Astrocyte (in vitro differentiated cells and primary cell): ENCODE measurements around the gene CACNA1E. TPM values are rescaled to one million over a fixed set of nuclear protein-coding genes. Genes with fewer than 3 reads are reported as not detected.

ENCODE experiments used
- DNase-seq: peaks from one replicate; pipeline ENCODE4 v3.0.0-alpha.2; 2010; ENCODE audit warnings: low read depth
- FAIRE-seq: peaks from 2 replicates; lab custom pipeline; 2011; peaks lifted over from hg19 to GRCh38; lab: Jason Lieb, UNC
- H2AFZ ChIP-seq: 2 replicates; pipeline ENCODE4 v1.6.0; 2012; ENCODE audit warnings: low read depth, low read length, inconsistent platforms
- H3K27ac ChIP-seq: 2 replicates; pipeline ENCODE4 v1.5.1; 2011; ENCODE audit warnings: low read depth, low read length, inconsistent platforms
- H3K27me3 ChIP-seq: 2 replicates; pipeline ENCODE4 v1.6.0; 2011; ENCODE audit warnings: low read length, inconsistent platforms; ENCODE audit not compliant: insufficient read depth
- H3K36me3 ChIP-seq: 2 replicates; pipeline ENCODE4 v1.5.1; 2011; ENCODE audit warnings: low read length, inconsistent platforms; ENCODE audit not compliant: insufficient read depth
- H3K4me1 ChIP-seq: 2 replicates; pipeline ENCODE4 v1.5.1; 2011; ENCODE audit warnings: low read length, inconsistent platforms; ENCODE audit not compliant: insufficient read depth
- H3K4me2 ChIP-seq: 2 replicates; pipeline ENCODE4 v1.6.0; 2012; ENCODE audit warnings: low read length, inconsistent platforms
- H3K4me3 ChIP-seq: 2 replicates; pipeline ENCODE4 v1.5.1; 2011; ENCODE audit warnings: low read depth, mild to moderate bottlenecking, low read length, inconsistent platforms; ENCODE audit not compliant: insufficient read depth
- H3K79me2 ChIP-seq: 2 replicates; pipeline ENCODE4 v1.6.0; 2012; ENCODE audit warnings: mild to moderate bottlenecking, low read length, inconsistent platforms; ENCODE audit not compliant: insufficient read depth
- H3K9ac ChIP-seq: 2 replicates; pipeline ENCODE4 v1.6.0; 2012; ENCODE audit warnings: mild to moderate bottlenecking, low read length, inconsistent platforms
- H3K9me3 ChIP-seq: 2 replicates; pipeline ENCODE4 v1.5.1; 2012; ENCODE audit warnings: low read depth, mild to moderate bottlenecking, low read length, inconsistent platforms; ENCODE audit not compliant: insufficient read depth
- H4K20me1 ChIP-seq: 2 replicates; pipeline ENCODE4 v1.6.0; 2012; ENCODE audit warnings: low read length, inconsistent platforms; ENCODE audit not compliant: insufficient read depth
- H3K27ac Mint-ChIP-seq: one replicate; pipeline ENCODE4 v1.8.0; 2021; ENCODE audit warnings: mild to moderate bottlenecking, mixed read lengths; ENCODE audit not compliant: unreplicated experiment
- H3K27me3 Mint-ChIP-seq: one replicate; pipeline ENCODE4 v1.8.0; 2021; ENCODE audit warnings: low read depth, mixed read lengths; ENCODE audit not compliant: unreplicated experiment
- H3K36me3 Mint-ChIP-seq: one replicate; pipeline ENCODE4 v1.8.0; 2021; ENCODE audit warnings: low read depth, mixed read lengths; ENCODE audit not compliant: unreplicated experiment
- H3K4me1 Mint-ChIP-seq: one replicate; pipeline ENCODE4 v1.8.0; 2021; ENCODE audit warnings: low read depth, mixed read lengths; ENCODE audit not compliant: unreplicated experiment
- H3K4me3 Mint-ChIP-seq: one replicate; pipeline ENCODE4 v1.8.0; 2021; ENCODE audit warnings: mild to moderate bottlenecking, moderate library complexity, mixed read lengths; ENCODE audit not compliant: unreplicated experiment
- H3K9me3 Mint-ChIP-seq: one replicate; pipeline ENCODE4 v1.8.0; 2021; ENCODE audit warnings: mild to moderate bottlenecking, mixed read lengths; ENCODE audit not compliant: unreplicated experiment
- CTCF ChIP-seq: IDR thresholded peaks from 2 replicates; pipeline ENCODE4 v1.5.1; 2011; ENCODE audit warnings: low read depth, mild to moderate bottlenecking, inconsistent platforms, low read length, moderate library complexity; ENCODE audit not compliant: insufficient read depth
- EZH2 ChIP-seq: IDR thresholded peaks from 2 replicates; pipeline ENCODE4 v1.6.1; 2012; ENCODE audit warnings: mild to moderate bottlenecking, low read length, inconsistent platforms; ENCODE audit not compliant: insufficient read depth
- total RNA-seq: library from RNA; stranded (reverse); gene quantifications from 2 replicates; pipeline ENCODE4 v1.2.1, GENCODE V29; 2021

CACNA1E gene
- total RNA-seq, 1 donor from 2014 or later: 0.07 TPM

DNA sequence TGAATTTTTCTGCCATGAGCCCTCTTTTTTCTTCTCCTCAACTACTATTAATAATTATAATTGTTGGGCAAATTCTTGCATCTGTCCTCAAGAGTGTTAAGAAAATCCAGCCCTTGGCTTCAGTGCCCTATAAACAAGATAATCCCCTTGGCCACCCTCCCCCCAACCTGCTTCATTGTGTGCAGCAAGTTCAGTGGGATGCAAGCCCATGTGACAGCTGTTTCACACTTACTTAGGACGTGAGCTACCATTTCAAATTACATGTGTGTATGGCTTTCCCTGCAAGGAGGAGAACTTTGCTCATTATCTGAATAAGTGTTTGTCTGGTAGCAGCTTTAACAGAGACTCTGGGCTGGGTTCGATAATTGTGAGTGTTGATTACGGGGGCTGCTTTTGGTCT lies 276.2 kb downstream of the CACNA1E start:
- no peak overlapping the region for H3K4me2 ChIP-seq
- no peaks in the 10 kb centered on the region for H3K4me1 Mint-ChIP-seq
- H3K4me3 Mint-ChIP-seq: no peak overlapping the region

GRCh38 chr1:181763736-181764135 lies 280.4 kb downstream of the CACNA1E start:
- no peak for FAIRE-seq
- Histone ChIP-seq H3K27me3 (no peaks in the 10 kb centered on the region), H3K27ac (no peak overlapping the region), H3K9ac (no peak overlapping the region), H3K4me2 (no peak overlapping the region), H3K9me3 (peaks cover under 1% of the 10 kb centered on the region), H3K4me3 (no peak overlapping the region), H4K20me1 (no peaks in the 10 kb centered on the region), H3K4me1 (no peaks in the 10 kb centered on the region), H3K36me3 (no peaks in the 10 kb centered on the region), H2AFZ (no peak overlapping the region), H3K79me2 (no peaks in the 10 kb centered on the region)
- peaks cover 4% of the 10 kb centered on the region for H3K27me3 Mint-ChIP-seq
- H3K36me3 Mint-ChIP-seq: no peaks in the 10 kb centered on the region
- no peak for DNase-seq
- TF ChIP-seq CTCF (no peak), EZH2 (no peak)
- H3K4me3 Mint-ChIP-seq: no peak overlapping the region
- no peaks in the 10 kb centered on the region for H3K9me3 Mint-ChIP-seq
- H3K27ac Mint-ChIP-seq: no peak overlapping the region
- H3K4me1 Mint-ChIP-seq: peaks cover 12% of the 10 kb centered on the region

More for the DNA sequence above, 276.2 kb downstream of the CACNA1E start:
- no peak for DNase-seq
- no peak for TF ChIP-seq CTCF
- no peak for TF ChIP-seq EZH2
- H3K79me2 ChIP-seq: no peaks in the 10 kb centered on the region
- H3K9ac ChIP-seq: no peak overlapping the region
- no peak for FAIRE-seq
- H3K4me3 ChIP-seq: no peak overlapping the region
- no peak overlapping the region for H2AFZ ChIP-seq
- no peak overlapping the region for H3K27ac Mint-ChIP-seq
- H3K9me3 Mint-ChIP-seq: no peaks in the 10 kb centered on the region
- H3K4me1 ChIP-seq: no peaks in the 10 kb centered on the region
- no peak overlapping the region for H3K27ac ChIP-seq
- no peaks in the 10 kb centered on the region for H3K36me3 ChIP-seq
- no peaks in the 10 kb centered on the region for H3K36me3 Mint-ChIP-seq
- no peaks in the 10 kb centered on the region for H4K20me1 ChIP-seq
- no peaks in the 10 kb centered on the region for H3K27me3 ChIP-seq
- peaks cover 3% of the 10 kb centered on the region for H3K9me3 ChIP-seq
- peaks cover 11% of the 10 kb centered on the region for H3K27me3 Mint-ChIP-seq

DNA sequence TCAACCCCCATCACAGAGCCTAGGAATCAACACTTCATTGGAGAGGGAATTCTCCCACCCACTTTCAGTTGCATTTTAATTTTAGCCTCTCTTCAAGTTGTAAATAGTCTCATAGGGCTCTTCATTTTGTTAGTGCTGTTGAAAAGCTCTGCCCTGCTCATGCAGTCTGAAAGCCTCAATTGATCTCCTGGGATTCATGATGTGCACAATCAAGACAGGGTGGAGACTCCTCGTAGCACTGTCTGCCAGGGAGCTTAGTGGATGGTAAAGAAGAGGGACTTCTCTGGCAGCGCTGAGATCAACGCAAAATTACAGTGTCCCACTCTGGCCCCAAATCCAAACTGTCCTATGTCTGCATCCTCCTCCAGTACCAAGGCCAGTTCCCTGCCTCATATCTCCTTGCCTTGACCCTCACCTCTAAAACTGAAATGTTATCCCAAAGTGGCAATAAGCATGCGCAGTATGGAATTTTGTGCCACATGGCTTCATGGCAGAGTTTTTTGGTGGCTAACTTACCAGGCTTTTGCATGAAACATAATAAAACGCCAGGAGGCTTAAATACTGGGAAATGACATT lies 282.2 kb downstream of the CACNA1E start:
- no peaks in the 10 kb centered on the region for H3K79me2 ChIP-seq
- Mint-ChIP-seq H3K36me3 (no peaks in the 10 kb centered on the region), H3K27ac (no peak overlapping the region), H3K4me3 (no peak overlapping the region), H3K4me1 (peaks cover 19% of the 10 kb centered on the region), H3K27me3 (peaks cover 4% of the 10 kb centered on the region), H3K9me3 (no peaks in the 10 kb centered on the region)
- no peaks in the 10 kb centered on the region for H4K20me1 ChIP-seq
- no peak overlapping the region for H3K4me3 ChIP-seq
- no peak overlapping the region for H3K27ac ChIP-seq
- H3K27me3 ChIP-seq: no peaks in the 10 kb centered on the region
- no peak overlapping the region for H2AFZ ChIP-seq
- H3K9ac ChIP-seq: no peak overlapping the region
- no peak for TF ChIP-seq CTCF
- TF ChIP-seq EZH2: no peak
- no peaks in the 10 kb centered on the region for H3K36me3 ChIP-seq
- H3K9me3 ChIP-seq: no peaks in the 10 kb centered on the region
- FAIRE-seq (no peak), DNase-seq (no peak)
- H3K4me2 ChIP-seq: no peak overlapping the region
- no peaks in the 10 kb centered on the region for H3K4me1 ChIP-seq
